ENCODE data around the gene CHM.

CHM gene

DNA sequence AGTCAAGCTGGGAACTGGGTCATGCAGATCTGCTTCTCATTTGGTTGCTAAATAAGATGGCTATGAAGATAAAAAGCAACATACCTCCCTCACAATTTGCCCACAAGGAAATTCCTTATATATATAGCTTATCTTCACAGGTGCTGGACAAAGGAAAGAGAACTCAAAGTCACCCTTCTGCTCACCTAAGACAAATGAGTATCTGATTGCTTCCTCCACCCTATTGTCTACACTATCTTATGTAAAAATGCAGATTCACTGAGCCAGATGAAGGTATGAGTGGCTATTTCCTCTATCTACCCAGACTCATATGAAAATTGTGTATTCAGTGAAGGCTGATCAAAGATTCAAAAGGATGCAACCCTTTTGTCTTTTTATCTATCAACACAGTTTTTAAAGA is 50.8 kb downstream of the CHM start:
- H3K4me3 ChIP-seq (ENCODE audit: low read depth, low read length) = no peak overlapping the region
- TF ChIP-seq, protein P1, sequence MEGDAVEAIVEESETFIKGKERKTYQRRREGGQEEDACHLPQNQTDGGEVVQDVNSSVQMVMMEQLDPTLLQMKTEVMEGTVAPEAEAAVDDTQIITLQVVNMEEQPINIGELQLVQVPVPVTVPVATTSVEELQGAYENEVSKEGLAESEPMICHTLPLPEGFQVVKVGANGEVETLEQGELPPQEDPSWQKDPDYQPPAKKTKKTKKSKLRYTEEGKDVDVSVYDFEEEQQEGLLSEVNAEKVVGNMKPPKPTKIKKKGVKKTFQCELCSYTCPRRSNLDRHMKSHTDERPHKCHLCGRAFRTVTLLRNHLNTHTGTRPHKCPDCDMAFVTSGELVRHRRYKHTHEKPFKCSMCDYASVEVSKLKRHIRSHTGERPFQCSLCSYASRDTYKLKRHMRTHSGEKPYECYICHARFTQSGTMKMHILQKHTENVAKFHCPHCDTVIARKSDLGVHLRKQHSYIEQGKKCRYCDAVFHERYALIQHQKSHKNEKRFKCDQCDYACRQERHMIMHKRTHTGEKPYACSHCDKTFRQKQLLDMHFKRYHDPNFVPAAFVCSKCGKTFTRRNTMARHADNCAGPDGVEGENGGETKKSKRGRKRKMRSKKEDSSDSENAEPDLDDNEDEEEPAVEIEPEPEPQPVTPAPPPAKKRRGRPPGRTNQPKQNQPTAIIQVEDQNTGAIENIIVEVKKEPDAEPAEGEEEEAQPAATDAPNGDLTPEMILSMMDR (IDR thresholded peaks at IDR 0.05; ENCODE audit: borderline replicate concordance, insufficient read depth, low read depth, low read length) = no peak

DNA sequence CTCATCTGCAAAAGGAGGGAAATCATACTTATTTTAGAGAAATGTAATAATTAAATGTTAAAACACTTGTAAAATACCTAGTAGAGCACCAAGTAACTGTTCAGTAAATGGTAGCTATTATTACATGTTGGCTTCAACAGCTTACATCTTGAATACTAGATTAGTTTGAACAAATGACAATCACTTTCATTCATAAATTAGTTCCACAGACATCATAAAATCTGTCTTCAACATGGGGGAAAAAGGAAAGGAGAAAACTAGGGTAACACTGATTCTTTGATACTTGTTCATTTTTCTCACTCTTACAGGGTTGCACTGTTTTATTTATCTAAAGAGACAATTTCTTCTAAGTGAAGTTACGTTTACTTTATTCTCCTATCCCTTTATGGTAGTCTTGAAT is 51.7 kb downstream of the CHM start:
- H3K4me3 ChIP-seq (ENCODE audit: low read depth, low read length) = no peak overlapping the region
- TF ChIP-seq, protein P1 (IDR thresholded peaks at IDR 0.05; ENCODE audit: borderline replicate concordance, insufficient read depth, low read depth, low read length) = no peak

DNA sequence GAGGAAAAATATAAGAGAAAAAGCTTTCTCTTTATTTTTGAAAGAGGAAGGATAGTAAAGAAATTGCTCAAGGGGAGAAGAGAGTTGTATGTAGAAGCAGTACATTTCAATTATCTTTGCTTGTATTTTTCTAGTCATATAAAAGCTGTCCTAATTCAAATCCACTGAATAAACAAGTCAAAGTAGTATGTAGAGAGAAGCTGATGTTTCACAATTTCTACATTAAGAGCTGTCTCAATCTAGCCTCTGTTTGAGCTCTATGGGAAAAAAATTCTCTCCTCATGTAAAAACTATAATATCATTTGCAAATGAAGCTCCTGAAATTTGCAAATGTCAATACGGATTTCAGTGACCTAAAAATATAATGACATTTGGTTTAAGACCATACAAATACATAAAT is 52.6 kb downstream of the CHM start:
- H3K4me3 ChIP-seq (ENCODE audit: low read depth, low read length) = no peak overlapping the region
- TF ChIP-seq, protein P1 (IDR thresholded peaks at IDR 0.05; ENCODE audit: borderline replicate concordance, insufficient read depth, low read depth, low read length) = no peak

DNA sequence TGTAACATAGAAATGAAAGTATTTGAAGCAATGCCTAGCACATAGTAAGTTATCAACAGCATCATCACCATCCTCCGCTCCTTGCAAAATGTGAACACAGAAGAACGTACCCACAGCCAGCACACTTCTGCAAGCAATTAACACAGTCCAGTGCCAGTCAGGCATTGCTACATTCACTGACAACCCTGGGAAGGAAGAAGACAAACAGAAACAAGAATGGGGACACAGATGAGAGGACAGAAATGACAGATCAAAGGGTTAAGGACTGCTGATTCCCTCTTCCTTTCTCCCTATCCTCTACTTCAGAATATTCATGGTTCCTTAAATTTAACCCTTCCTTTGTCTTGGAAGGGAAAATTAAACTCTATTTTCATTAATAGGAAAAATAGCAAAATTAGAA is 53.1 kb downstream of the CHM start:
- H3K4me3 ChIP-seq (ENCODE audit: low read depth, low read length) = no peak overlapping the region
- TF ChIP-seq, protein P1 (IDR thresholded peaks at IDR 0.05; ENCODE audit: borderline replicate concordance, insufficient read depth, low read depth, low read length) = no peak

DNA sequence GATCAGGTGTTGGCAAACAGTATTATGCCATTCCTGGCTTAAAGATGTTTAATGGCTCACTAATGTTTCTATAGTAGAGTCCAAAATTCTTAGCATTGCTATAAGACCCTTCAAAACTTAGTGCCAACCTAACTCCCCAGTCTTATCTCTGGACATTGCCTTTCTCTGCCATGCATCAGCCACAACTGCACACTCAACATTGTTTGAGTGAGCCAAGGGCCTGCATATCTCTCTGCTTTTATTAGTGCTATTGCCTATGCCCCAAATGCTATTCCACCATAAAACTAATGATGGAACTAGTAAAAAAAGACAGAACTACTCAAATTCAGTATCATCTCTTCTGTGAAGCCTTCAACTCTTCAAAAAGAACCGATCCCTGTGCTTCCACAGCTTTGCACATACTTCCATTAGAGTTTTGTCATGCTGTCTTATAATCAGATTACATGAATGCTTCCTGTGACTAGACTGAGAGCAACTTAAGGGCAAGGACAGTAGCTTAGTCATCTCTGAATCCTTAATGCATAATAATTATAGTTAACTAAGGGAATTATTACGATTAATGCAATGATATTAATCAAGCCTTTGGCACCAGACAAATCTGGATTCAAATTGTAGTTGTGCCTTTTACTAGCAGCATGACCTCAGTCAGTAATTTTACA is 53.7 kb downstream of the CHM start:
- TF ChIP-seq, protein P1 (IDR thresholded peaks at IDR 0.05; ENCODE audit: borderline replicate concordance, insufficient read depth, low read depth, low read length) = no peak
- no peak overlapping the region for H3K4me3 ChIP-seq (ENCODE audit: low read depth, low read length)

DNA sequence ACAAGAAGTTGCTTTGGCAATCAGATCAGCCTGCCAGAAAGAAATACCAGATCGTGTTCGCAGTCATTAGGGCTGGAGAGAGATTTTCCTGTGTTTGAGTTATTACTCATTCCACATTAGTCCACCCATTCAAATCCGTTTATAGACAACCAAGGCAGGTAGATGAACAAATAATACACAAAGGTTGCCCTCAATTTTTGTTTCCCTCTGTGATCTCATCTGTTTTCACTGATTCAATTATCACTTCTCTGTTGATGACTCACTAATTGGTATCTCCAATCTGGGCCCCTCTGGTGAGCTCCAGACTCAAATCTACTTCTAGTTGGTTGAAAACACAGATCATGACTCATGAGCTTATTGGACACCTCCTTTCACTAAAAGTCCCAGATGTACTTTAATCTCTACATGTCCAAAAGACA is 54.5 kb downstream of the CHM start:
- H3K4me3 ChIP-seq (ENCODE audit: low read depth, low read length) = no peak overlapping the region
- TF ChIP-seq, protein P1 (IDR thresholded peaks at IDR 0.05; ENCODE audit: borderline replicate concordance, insufficient read depth, low read depth, low read length) = no peak

DNA sequence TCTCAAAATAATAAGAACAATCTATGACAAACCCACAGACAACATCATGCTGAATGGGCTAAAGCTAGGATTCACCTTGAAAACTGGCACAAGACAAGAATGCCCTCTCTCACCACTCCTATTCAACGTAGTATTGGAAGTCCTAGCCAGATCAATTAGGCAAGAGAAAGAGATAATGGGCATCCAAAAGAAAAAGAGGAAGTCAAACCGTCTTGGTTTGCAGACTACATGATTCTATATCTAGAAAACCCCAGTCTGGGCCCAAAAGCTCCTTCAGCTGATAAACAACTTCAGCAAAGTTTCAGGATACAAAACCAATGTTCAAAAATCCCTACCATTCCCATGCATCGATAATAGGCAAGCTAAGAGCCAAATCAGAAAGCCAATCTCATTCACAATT is 59.0 kb downstream of the CHM start:
- H3K4me3 ChIP-seq (ENCODE audit: low read depth, low read length) = no peak overlapping the region
- TF ChIP-seq, protein P1 (IDR thresholded peaks at IDR 0.05; ENCODE audit: borderline replicate concordance, insufficient read depth, low read depth, low read length) = no peak
